KMS-11 (cell line): ENCODE measurements around the gene ABTB1.

Experiments
- H2AFZ ChIP-seq: fragments of 200-600 bp; sonication (generic); 2 replicates; pipeline ENCODE4 v1.6.1; 2016; ENCODE audit warnings: antibody characterized with exemption, mixed run types, low read depth
- H3K27ac ChIP-seq: fragments of 200-600 bp; sonication (generic); 2 replicates; pipeline ENCODE4 v1.6.1; 2016; ENCODE audit warnings: mild to moderate bottlenecking, mixed run types
- H3K27me3 ChIP-seq: fragments of 200-600 bp; sonication (generic); 2 replicates; pipeline ENCODE4 v1.6.1; 2017; ENCODE audit warnings: mild to moderate bottlenecking, low read depth, mixed run types, moderate library complexity; ENCODE audit not compliant: insufficient read depth
- H3K36me3 ChIP-seq: fragments of 200-600 bp; sonication (generic); 2 replicates; pipeline ENCODE4 v1.6.1; 2017; ENCODE audit warnings: mild to moderate bottlenecking, mixed run types; ENCODE audit not compliant: insufficient read depth
- H3K4me1 ChIP-seq: fragments of 200-600 bp; sonication (generic); 2 replicates; pipeline ENCODE4 v1.6.1; 2016; ENCODE audit warnings: mild to moderate bottlenecking, low read depth, mixed run types; ENCODE audit not compliant: poor library complexity, severe bottlenecking
- H3K4me2 ChIP-seq: fragments of 200-600 bp; sonication (generic); 2 replicates; pipeline ENCODE4 v1.7.0; 2016; ENCODE audit warnings: mild to moderate bottlenecking, mixed run types
- H3K4me3 ChIP-seq: fragments of 200-600 bp; sonication (generic); IDR thresholded peaks from 2 replicates; pipeline ENCODE4 v1.6.1; 2017; ENCODE audit warnings: low read depth, low read length, mixed read lengths; ENCODE audit not compliant: insufficient read depth
- H3K79me2 ChIP-seq: fragments of 200-600 bp; sonication (generic); 2 replicates; pipeline ENCODE4 v1.6.1; 2016; ENCODE audit warnings: low read depth, mixed run types; ENCODE audit not compliant: insufficient read depth
- H3K9ac ChIP-seq: fragments of 200-600 bp; sonication (generic); 2 replicates; pipeline ENCODE4 v1.6.1; 2016; ENCODE audit warnings: mild to moderate bottlenecking, mixed run types
- H4K20me1 ChIP-seq: fragments of 200-600 bp; sonication (generic); 2 replicates; pipeline ENCODE4 v1.6.1; 2016; ENCODE audit warnings: mild to moderate bottlenecking, mixed run types; ENCODE audit not compliant: insufficient read depth
- CTCF ChIP-seq: fragments of 200-600 bp; sonication (generic); conservative IDR thresholded peaks from 2 replicates; pipeline ENCODE4 v1.6.1; 2017; ENCODE audit warnings: low read depth, mild to moderate bottlenecking, antibody characterized with exemption, low read length, moderate library complexity, mixed read lengths

Gene ABTB1

GRCh38 chr3:127662001-127662469 is 10.7 kb upstream of the ABTB1 start:
- no peaks in the 10 kb centered on the region for H3K36me3 ChIP-seq
- no peak overlapping the region for H3K4me3 ChIP-seq
- H3K9ac ChIP-seq, result no peak overlapping the region
- no peaks in the 10 kb centered on the region for H4K20me1 ChIP-seq
- no peaks in the 10 kb centered on the region for H3K27me3 ChIP-seq
- H2AFZ ChIP-seq, result no peak overlapping the region
- H3K27ac ChIP-seq, result no peak overlapping the region
- H3K79me2 ChIP-seq, result no peaks in the 10 kb centered on the region
- no peak overlapping the region for H3K4me2 ChIP-seq
- TF ChIP-seq CTCF, result no peak
- no peaks in the 10 kb centered on the region for H3K4me1 ChIP-seq

- Histone ChIP-seq H3K27ac (no peak overlapping the region), H3K4me1 (no peaks in the 10 kb centered on the region), H3K4me3 (no peak overlapping the region), H3K27me3 (no peaks in the 10 kb centered on the region), H3K9ac (no peak overlapping the region), H3K36me3 (no peaks in the 10 kb centered on the region), H3K4me2 (no peak overlapping the region), H2AFZ (no peak overlapping the region), H4K20me1 (no peaks in the 10 kb centered on the region), H3K79me2 (no peaks in the 10 kb centered on the region)
- no peak for TF ChIP-seq CTCF
Measured at GRCh38 chr3:127663151-127663550, 9.6 kb upstream of the ABTB1 start.

GRCh38 chr3:127665165-127665564 is 7.6 kb upstream of the ABTB1 start:
- H3K4me3 ChIP-seq, result no peak overlapping the region
- no peaks in the 10 kb centered on the region for H3K36me3 ChIP-seq
- H3K9ac ChIP-seq, result no peak overlapping the region
- H2AFZ ChIP-seq, result no peak overlapping the region
- no peak for TF ChIP-seq CTCF
- no peak overlapping the region for H3K27ac ChIP-seq
- no peak overlapping the region for H3K4me2 ChIP-seq
- no peaks in the 10 kb centered on the region for H4K20me1 ChIP-seq
- no peaks in the 10 kb centered on the region for H3K4me1 ChIP-seq
- no peaks in the 10 kb centered on the region for H3K27me3 ChIP-seq
- H3K79me2 ChIP-seq, result no peaks in the 10 kb centered on the region

- H3K9ac ChIP-seq, result no peak overlapping the region
- H3K27ac ChIP-seq, result no peak overlapping the region
- H3K4me1 ChIP-seq, result no peaks in the 10 kb centered on the region
- H3K79me2 ChIP-seq, result no peaks in the 10 kb centered on the region
- H2AFZ ChIP-seq, result no peak overlapping the region
- TF ChIP-seq CTCF, result no peak
- no peak overlapping the region for H3K4me2 ChIP-seq
- H4K20me1 ChIP-seq, result no peaks in the 10 kb centered on the region
- no peak overlapping the region for H3K4me3 ChIP-seq
- no peaks in the 10 kb centered on the region for H3K27me3 ChIP-seq
- no peaks in the 10 kb centered on the region for H3K36me3 ChIP-seq
Measured at GRCh38 chr3:127665586-127665985, 7.2 kb upstream of the ABTB1 start.
